ENCODE data around the gene SERTAD2. TPM values are rescaled to one million over a fixed set of nuclear protein-coding genes. Genes with fewer than 3 reads are reported as not detected.

The SERTAD2 gene
- total and polyA plus RNA-seq, 2 of the 4 experiments (the other 2 are of a cell fraction), result 5.0 to 11.0 TPM

DNA sequence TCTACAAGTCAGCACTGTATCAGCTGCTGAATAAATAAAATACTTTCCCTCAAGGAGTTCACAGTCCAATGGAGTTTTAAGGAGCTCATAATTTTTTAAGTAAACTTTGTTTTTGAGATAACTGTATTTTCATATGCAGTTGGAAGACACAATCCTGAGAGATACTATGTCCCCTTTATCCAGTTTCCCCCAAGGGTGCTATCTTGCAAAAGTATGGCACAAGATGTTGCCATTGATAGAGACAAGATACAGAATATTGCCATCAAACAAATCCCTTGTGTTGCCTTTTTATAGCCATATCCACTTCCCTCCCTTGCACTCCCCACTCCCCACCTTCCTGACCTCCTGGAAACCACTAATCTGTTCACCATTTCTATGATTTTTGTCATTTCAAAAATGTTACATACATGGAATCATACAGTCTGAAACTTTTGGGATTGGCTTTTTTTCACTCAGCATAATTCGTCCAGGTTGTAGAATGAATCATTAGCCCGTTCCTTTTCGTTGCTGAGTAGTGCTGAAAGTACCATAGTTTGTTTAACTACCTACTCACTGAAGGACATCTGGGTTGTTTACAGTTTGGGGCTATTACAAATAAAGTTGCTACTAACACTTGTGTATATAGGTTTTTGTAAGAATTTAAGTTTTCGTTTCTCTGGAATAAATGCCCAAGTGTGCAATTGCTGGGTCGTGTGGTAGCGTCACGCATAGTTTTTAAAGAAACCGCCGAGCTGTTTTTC, 30.2 kb upstream of the SERTAD2 start:
- Histone ChIP-seq H3K18ac (ENCODE audit: low read depth, low read length) (no peak overlapping the region), H4K20me1 (ENCODE audit: insufficient read depth, low read length) (no peaks in the 10 kb centered on the region), H3K14ac (replicated peaks; ENCODE audit: low read depth, low read length) (no peak overlapping the region), H3K79me1 (ENCODE audit: low read depth in 1 of 2, low read length in 2 of 2) (no peaks in the 10 kb centered on the region), H3K4me1 (ENCODE audit: control insufficient read depth, insufficient read depth, low read length) (peaks cover 5% of the 10 kb centered on the region), H2AK9ac (replicated peaks; ENCODE audit: low read depth, low read length, poor library complexity) (no peak overlapping the region), H2BK120ac (ENCODE audit: low read depth, low read length) (no peak overlapping the region), H3K27me3 (ENCODE audit: control insufficient read depth, insufficient read depth, low read length) (no peaks in the 10 kb centered on the region), H3K9me3 (ENCODE audit: control insufficient read depth, insufficient read depth, low read length) (no peaks in the 10 kb centered on the region), H2AFZ (replicated peaks; ENCODE audit: low read length, poor library complexity) (no peak overlapping the region), H3K4me3 (ENCODE audit: insufficient read depth, low read depth, low read length) (no peak overlapping the region), H3K27ac (ENCODE audit: insufficient read depth, low read length) (no peak overlapping the region), H2BK15ac (ENCODE audit: low read depth, low read length) (no peak overlapping the region), H4K5ac (ENCODE audit: low read depth, low read length) (no peak overlapping the region), H4K8ac (ENCODE audit: low read depth in 2 of 2, low read length in 2 of 2) (no peak overlapping the region), H3K9me1 (ENCODE audit: insufficient read depth, low read length) (no peaks in the 10 kb centered on the region), H3K23ac (ENCODE audit: low read depth, low read length) (no peak overlapping the region), H2BK20ac (ENCODE audit: low read depth, low read length) (no peak overlapping the region), H2AK5ac (ENCODE audit: low read depth, low read length) (no peak overlapping the region), H3K36me3 (ENCODE audit: control insufficient read depth, insufficient read depth, low read length) (no peaks in the 10 kb centered on the region), H4K91ac (ENCODE audit: insufficient read depth, low read depth, low read length) (no peak overlapping the region), H3K9ac (ENCODE audit: low read depth, low read length) (no peak overlapping the region), H3K56ac (ENCODE audit: extremely low read depth, insufficient read depth, low read length) (no peak overlapping the region), H3K4me2 (ENCODE audit: low read depth, low read length) (no peak overlapping the region), H3K4ac (ENCODE audit: low read depth, low read length) (no peak overlapping the region), H2BK5ac (ENCODE audit: low read depth, low read length, poor library complexity, severe bottlenecking) (no peak overlapping the region)
- WGBS, 2 experiments (ENCODE audit: extremely low coverage in 2 of 2, insufficient read length in 1 of 2), result no CpG with 5 or more reads among the region's 9 CpGs
- TF ChIP-seq RCOR1 (IDR thresholded peaks at IDR 0.05; ENCODE audit: insufficient replicate concordance, low read length) (no peak), FOS (IDR thresholded peaks at IDR 0.05; ENCODE audit: low read depth, low read length) (no peak)
- intact Hi-C loops (cut with micrococcal nuclease), result loop anchor here (5.0 kb wide), 1 partner anchor 48 kb away; no protein-coding TSS in a partner anchor
- dilution Hi-C loops (cut with HindIII; ENCODE audit: low sequenced_read_pairs, unreplicated experiment), result no loop called here
- BruUV-seq (replicated peaks), result no TSS peak
- ATAC-seq (ENCODE audit: low read depth), result no peak
- ChIA-PET CTCF (no interaction called here), POLR2A (ENCODE audit: unreplicated experiment) (no interaction called here)
- in situ Hi-C loops (cut with MboI; ENCODE audit: low sequenced_read_pairs), result no loop called here
- no peak for DNase-seq
